Measurements from ENCODE around the gene GTPBP1.

The GTPBP1 gene

DNA sequence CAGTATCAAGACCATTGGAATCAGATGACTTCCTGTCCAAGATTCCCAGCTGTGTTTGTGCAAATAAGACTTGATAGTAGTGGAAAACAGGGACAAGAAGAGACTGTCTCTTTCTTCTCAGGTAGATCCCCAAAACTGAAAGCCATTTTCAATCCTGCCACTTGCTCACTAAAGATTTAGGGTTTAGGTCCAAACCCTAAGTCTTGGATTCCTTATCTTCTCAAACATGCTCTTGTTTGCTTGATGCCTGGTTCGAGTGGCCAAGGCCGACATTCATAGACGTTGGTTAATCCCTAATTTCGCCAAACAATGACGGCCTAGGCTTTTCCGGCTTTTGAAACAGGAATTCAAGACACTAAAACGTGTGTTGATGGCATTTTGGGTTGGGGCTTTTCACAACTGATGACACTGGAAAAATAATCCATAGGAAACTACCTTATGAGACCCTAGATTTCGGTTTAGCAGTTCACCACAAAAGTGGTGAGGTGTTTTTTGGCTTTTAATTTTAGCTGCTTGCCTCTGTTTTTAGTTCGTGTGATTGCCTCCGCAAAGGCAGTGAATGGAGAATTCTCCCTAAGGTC, 1.0 kb upstream of the GTPBP1 start:
- no peak for DNase-seq

DNA sequence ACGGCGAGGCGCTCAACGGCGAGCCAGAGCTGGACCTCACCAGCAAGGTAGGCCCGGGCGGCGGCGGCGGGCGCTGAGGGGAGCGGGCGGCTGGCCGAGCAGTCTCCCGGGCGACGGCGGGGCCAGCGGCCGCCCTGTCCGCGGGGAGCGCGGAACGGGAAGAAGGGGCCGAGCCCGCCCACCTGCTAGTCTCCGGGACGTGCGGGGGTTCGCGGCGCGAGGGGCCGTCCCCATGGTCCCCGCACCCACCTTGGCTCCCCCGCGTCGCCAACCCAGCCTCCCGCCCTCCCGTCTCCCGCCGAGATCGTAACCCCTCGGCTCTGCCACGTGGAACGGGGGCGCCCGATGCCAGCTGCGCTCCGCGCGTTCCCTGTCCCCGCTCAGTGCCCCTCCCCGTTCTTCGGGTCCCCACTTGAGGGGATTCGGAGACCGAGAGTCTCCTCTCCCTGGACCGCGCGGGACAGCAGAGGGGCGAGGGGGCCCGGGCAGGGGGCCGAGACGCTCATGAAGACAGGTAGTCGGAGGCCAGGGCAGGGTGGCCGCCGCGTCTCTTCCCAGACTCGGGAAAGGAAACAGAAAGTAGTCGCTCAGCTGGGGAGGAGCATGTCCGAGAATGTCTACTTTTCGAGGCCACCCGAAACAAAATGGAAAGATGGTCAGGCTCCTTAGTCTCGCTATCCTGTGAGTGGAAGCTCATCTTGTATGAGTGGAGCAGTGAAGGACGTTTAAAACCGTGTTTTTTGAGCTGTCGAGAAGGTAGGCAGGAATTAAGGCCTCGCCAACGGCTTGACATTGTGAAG, 557 bp downstream of the GTPBP1 start:
- DNase-seq: peak in 1 of 2 donors; percentile 41

GRCh38 chr22:38706901-38707195, 1.1 kb downstream of the GTPBP1 start:
- no peak for DNase-seq

GRCh38 chr22:38707346-38707745, 1.6 kb downstream of the GTPBP1 start:
- DNase-seq: no peak

- DNase-seq: no peak
These were observed 2.2 kb downstream of the GTPBP1 start for GRCh38 chr22:38707984-38708383.

GRCh38 chr22:38709306-38709705, 3.6 kb downstream of the GTPBP1 start:
- DNase-seq: no peak

GRCh38 chr22:38710351-38710750, 4.6 kb downstream of the GTPBP1 start:
- DNase-seq: no peak

DNA sequence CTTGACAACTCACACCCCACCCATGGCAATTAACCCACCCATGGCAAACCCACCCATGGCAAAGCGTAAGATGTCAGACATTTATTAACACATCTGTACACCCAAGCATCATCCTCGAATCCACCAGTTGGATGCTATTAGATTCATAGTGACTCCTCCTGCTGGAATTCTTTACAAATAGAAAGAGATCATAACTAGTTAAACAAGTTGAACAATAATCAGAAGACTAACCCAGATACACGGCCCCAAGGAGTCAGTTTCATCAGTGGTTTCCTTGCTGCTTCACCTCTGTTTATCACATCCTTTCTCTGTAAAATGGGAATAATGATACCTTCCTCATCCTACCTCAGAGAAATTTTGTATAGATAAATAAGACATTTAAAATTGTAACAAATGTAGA, 5.1 kb downstream of the GTPBP1 start:
- DNase-seq: no peak

DNA sequence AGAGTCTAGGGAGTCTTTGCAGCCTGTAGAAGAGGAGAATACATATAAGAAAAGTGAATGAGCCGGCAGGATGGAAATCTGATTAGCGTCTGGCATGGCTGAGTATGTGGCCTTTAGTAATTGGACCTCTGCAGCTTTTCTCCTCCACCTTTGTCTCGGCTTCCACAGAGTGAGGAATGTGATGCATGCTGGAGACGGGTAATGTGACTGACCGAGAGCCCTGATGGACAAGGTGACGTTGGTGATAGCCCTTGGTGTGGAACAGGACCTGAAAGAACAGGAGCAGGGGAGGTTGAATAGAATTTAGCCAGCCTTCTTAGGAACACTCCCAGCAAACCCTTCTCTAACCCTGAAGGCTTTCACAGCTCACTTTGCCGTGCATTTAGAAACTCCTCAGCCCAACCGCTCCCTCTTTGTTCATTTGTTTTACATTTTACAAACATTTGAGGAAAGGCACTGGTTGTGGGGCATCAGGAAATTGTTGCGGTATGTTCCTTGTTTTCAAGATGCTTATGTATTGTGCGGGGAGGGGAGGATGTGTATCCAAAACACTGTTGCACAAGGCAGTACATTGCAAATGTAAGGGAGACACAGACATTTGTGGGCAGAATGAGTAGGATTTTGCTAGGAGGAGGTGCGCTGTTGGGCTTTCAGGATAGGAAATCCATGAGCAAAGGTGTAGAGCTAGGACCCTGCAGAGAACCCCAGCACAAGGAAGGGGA, 6.9 kb downstream of the GTPBP1 start:
- DNase-seq: no peak

GRCh38 chr22:38713921-38714320, 8.2 kb downstream of the GTPBP1 start:
- no peak for DNase-seq

DNA sequence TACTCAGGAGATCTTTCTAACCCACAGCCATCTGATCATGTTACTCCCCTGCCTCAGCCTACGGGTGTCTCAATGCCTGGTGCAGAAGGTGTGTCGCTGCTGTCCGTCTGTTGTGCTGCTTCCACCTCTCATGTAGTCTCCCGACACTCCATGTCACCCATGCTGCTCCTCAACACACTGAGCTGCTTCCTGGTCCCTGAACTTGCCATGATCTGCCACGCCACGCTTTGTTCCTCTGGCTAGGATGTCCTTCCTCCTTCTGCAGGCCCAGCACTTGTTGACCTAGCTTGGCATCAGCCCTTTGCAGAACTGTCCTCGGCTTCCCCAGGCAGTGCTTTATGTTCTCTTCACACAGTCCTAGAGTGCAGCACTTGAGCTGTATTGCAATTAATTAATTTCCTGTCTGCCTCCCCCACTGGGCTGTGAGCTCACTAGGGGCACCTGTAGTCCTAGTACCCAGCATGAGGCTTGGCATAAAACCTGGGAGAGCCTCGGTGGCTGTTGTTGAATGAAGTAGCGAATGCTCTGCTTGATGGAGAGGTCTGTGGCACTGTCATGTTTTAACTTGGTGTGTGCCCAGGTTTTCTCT, 9.5 kb downstream of the GTPBP1 start:
- DNase-seq: peak; percentile 63 to 72

DNA sequence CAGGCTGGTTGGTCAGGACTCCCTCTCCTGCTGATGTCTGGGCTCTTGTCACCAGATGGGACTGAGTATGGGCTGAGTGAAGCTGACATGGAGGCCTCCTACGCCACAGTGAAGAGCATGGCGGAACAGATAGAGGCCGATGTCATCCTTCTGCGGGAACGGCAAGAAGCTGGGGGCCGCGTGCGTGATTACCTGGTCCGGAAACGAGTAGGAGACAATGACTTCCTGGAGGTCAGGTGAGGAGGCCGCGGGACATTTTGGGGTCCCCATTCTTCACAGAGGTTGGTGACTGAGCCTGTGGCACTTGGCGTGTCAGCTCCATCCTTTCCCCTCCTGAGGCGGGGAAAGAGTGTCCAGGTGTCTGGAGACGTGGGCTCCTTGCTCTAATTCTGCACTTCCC, 10.1 kb downstream of the GTPBP1 start:
- no peak for DNase-seq

DNA sequence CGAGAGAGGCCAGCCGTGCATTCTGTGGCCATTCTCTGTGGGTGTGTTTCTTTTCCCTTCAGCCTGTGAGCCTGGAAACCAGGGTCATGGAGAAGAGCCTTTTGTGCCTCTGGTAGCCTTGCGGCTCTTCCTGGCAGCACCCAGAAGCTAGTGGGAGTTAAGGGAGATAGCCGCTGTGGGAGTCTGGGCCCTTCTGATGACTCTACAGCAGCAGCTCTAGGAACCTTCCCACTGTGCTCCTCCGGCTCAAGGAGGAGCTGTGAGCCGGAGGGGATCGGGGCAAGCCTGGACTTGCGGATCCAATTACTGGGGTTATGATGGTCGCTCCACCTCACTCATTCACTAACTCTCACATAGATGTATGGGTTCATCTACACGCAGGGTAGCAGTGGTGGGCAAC, 10.5 kb downstream of the GTPBP1 start:
- DNase-seq: no peak

DNA sequence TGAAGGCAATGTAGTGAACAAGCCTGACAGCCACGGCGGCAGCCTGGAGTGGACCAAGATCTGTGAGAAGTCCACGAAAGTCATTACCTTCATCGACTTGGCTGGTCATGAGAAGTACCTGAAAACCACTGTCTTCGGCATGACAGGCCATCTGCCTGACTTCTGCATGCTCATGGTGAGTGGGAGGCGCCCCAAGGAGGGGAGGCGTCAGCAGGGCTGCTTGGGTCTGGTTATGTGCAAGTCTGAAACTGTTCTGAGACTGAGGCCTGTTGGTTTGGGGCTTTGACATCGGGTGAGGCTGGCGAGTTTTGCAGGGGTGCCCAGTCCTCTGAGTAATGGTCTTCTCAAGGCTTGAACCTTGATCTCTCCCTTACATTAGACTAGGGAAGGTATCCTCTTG, 11.1 kb downstream of the GTPBP1 start:
- no peak for DNase-seq

GRCh38 chr22:38717244-38717643, 11.5 kb downstream of the GTPBP1 start:
- DNase-seq: no peak

DNA sequence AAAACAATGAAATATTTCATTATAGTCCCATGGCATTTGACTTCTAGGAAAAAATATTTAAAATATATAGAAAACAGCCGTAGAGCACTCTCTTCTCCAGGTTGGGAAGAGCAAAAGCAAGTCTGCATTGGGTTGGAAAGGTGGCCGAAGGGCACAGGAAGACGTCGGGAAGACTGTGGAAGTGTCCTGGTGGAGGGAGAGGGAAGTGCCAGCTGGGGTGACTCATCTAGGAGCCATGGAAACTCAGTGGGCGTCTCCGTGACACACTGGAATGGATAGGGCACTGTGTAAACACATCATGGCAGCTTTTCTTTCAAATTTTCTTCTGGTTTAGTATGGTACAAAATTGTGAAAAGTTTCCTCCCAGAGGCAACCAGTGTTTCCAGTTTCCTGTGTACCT, 12.7 kb downstream of the GTPBP1 start:
- peak; percentile 10 to 42 for DNase-seq

DNA sequence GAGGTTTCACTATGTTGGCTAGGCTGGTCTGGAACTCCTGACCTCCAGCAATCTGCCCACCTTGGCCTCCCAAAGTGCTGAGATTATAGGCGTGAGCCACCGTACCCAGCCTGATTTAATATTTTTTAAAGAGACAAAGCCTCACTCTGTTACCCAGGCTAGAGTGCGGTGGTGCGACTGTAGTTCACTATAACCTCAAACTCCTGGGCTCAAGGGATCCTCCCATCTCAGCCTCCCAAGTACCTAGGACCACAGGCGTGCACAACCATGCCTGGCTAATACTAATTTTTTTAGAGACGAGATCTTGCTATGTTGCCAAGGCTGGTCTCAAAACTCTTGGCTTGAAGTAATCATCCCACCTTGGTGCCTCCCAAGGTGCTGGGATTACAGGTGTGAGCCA, 13.5 kb downstream of the GTPBP1 start:
- no peak for DNase-seq

DNA sequence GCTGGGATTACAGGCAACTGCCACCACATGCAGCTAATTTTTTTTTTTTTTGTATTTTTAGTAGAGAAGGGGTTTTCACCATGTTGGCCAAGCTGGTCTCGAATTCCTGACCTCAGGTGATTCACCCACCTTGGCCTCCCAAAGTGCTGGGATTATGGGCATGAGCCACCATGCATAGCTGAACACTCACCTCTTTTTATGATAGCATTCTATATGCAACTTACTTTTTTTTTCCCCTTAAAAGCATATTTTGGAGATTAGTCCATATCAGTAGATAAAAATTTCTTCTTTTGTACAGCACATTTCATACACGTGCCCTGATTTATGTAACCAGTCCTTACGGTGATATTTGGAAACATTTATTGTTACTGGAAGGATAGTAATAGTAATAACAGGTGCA, 14.6 kb downstream of the GTPBP1 start:
- DNase-seq: no peak

- no peak for DNase-seq
These were observed 15.8 kb downstream of the GTPBP1 start for GRCh38 chr22:38721551-38721950.

- DNase-seq: no peak
These were observed 18.4 kb downstream of the GTPBP1 start for GRCh38 chr22:38724176-38724575.

- peak; percentile 30 to 44 for DNase-seq
These were observed 19.3 kb downstream of the GTPBP1 start for GRCh38 chr22:38724926-38725571.

DNA sequence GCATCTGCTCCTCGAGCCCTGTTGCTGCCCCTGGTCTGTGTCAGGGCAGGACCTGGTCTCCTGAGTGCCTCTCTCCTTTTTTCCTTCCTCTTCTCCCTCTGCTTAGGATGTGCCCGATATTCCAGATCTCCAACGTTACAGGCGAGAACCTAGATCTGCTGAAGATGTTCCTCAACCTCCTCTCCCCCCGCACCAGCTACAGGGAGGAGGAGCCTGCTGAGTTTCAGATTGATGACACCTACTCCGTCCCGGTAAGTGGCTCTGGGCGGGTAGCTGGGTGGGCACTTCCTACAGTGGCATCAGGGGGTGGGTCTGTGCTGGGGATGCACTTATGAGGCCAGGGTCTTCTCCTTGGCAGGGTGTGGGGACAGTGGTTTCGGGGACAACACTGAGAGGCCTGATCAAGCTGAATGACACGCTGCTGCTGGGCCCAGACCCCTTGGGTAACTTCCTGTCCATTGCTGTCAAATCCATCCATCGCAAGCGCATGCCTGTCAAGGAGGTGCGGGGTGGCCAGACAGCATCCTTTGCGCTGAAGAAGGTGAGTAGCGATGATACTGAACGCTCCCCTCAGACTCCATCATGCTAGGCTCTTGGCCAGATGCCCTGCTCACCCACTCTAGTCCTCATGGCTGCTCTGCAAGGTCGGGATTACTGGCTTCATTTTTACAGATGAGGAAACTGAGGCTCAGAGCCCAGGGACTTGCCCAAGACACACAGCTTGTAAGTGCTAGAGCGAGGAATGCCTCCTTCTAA, 20.3 kb downstream of the GTPBP1 start:
- DNase-seq: no peak
